Measurements from ENCODE around the gene AUTS2.
A peak's percentile ranks its signal among the peaks of the same experiment; 100 is the strongest.

Gene AUTS2

DNA sequence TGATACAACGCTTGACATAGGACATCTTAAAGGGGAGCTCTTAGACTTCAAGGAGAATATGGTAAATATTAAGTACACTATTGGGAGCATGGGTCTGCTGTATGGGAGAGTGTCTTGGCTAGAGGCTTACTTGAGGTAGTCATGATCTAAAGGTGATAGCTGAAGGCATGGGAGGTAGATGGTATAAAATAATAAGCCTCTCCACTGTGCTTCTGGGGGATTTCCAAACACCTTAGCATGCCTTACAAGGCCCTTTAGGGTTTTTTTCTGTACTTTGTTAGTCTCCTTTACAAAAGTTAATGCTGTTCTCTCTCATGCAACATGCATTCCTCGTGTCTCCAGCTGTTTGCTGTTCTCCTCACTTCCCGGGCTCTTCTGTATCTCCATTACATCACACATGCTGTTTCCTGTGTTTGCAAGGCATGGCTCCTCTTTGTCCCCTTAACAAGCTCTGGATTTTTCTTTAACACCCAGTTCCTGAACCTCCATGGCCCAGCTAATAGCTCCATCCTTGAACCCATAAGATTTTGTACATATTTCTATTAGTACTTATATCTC is 449.7 kb downstream of the AUTS2 start:
- DNase-seq = no peak

DNA sequence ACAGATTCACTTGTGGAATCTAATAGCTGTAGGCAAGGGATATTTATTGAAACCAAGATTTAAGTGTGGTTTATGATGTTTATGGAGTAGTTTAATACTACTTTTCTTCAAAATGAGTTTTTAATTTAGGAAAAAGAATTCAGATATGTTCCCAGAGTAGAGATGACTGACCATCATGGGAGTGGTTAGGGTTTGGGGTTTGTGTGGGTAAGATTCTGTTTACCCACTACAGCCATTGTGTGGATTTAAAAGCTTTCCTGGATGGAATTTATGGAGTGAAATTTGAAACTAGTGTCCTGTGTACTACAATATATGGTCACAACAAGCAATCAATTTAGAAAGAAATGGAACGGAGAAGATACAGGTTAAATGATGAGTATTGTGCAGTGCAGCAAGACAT is 453.5 kb downstream of the AUTS2 start:
- DNase-seq = no peak

GRCh38 chr7:70052691-70053090 is 454.4 kb downstream of the AUTS2 start:
- no peak for DNase-seq

- DNase-seq = no peak
These were observed 455.1 kb downstream of the AUTS2 start for GRCh38 chr7:70053421-70053820.

DNA sequence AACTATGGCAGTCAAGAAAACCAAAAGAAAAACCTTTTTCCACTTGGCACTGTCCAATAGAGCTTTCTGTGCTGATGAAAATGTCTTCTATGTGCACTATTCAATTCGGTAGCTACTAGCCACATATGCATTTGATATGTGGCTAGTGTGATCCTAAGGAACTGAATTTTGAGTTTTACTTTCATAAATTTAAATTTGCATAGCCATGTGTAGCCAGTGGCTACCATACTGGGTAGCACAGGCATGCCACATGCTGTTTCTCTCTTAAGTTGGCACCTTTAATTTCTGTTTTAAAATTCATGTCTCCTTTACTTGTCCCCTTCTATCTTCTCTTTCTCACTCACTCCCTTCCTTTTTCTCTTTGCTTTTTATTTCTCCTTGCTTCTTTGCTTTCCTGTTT is 455.7 kb downstream of the AUTS2 start:
- no peak for DNase-seq

DNA sequence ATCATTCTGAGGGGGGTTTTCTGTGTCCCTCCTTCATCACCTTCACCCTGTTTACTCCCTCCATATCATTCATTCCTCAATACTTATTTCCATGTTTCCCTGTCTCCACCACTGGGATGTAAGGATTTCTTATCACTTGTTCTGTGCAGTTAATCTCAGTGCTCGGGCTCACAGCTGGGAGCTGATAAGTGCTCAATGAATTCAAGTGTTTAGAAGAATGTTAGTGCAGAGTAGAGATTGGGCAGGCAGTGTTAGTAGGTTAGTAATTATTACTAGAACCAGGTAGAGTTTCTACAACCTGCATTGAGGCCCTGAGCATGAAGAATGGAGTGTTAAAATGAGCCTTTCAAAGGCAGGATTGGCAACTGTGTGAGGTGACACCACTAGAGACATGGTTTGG is 458.1 kb downstream of the AUTS2 start:
- DNase-seq = no peak

- DNase-seq = no peak
These were observed 462.2 kb downstream of the AUTS2 start for GRCh38 chr7:70060298-70061068.

- no peak for DNase-seq
These were observed 465.1 kb downstream of the AUTS2 start for GRCh38 chr7:70063371-70063770.

DNA sequence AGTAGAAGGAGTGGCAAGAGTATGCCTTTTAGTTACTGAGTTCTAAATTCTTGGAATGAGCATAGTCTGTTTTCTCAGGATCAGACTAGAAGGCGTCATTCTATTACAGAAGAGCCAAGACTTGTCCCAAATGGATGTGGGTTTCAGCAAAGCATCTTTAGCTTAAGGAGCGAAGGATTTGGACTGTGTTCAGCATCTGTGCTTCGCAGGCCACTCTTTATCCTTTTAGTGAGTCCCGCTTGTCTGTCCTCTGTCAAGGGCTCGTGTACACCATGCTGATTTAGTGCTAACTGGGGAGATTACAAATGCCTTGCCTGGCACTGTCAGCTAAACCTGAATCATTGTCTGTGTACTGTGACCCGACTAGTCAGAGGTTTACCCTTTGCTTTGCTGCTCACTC is 465.7 kb downstream of the AUTS2 start:
- no peak for DNase-seq

GRCh38 chr7:70066844-70067243 is 468.6 kb downstream of the AUTS2 start:
- DNase-seq = no peak

DNA sequence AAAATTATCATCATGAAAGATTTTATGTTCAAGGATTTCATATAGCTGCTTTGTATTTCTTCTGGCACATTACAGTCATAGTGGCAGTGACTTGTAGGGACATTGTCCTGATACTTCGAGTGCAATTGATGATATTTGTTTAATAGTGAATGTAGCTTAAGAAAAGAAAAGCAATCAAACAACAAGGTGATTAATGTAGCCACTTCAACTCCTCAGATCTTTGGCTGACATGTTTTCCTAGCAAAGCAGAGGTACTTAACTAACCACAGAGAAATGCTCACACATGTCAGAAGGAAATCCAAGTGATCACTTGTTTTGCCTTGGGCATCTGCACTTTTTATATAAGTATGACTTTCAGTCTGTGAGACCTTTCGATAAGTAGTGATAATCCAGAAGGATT is 470.3 kb downstream of the AUTS2 start:
- no peak for DNase-seq

DNA sequence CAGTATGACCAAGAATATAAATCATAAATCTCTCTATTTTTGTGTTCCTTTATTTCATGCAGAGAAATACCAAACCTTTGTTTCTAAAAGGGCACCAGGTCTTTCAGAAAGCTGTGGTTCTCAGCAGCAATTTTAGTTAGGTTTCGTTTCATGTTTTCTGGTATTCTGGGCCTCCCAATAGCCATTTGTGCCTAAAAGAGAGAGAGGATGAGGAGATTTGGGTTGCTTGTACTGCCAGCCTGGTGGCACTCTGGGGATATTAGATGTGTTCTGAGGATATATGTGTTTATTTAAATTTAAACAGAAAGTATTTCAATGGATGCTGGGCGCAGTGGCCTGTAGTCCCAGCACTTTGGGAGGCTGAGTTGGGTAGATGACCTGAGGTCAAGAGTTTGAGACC is 471.7 kb downstream of the AUTS2 start:
- DNase-seq = no peak

- DNase-seq = peak; percentile 10
These were observed 473.5 kb downstream of the AUTS2 start for GRCh38 chr7:70071766-70072165.

DNA sequence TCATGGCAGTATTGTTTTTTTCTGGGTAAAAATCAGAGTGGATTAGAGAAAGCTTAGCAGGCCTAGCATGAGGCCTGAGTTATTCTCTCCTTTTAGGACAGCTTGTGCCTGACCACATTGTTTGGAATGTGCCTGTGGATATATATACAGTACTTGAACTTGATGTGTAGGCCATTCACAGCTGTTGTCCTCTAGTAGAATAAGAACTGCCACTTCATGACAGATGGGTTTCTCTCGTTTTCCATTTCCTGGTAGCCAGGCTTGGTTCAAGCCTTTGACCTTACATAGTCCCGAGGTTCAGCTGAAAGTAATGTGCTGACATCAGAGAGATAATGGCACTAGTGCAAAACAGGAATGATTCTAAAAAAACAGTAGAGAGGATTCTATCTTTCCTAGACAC is 473.9 kb downstream of the AUTS2 start:
- peak; percentile 18 for DNase-seq

- no peak for DNase-seq
These were observed 478.1 kb downstream of the AUTS2 start for GRCh38 chr7:70076325-70076724.

DNA sequence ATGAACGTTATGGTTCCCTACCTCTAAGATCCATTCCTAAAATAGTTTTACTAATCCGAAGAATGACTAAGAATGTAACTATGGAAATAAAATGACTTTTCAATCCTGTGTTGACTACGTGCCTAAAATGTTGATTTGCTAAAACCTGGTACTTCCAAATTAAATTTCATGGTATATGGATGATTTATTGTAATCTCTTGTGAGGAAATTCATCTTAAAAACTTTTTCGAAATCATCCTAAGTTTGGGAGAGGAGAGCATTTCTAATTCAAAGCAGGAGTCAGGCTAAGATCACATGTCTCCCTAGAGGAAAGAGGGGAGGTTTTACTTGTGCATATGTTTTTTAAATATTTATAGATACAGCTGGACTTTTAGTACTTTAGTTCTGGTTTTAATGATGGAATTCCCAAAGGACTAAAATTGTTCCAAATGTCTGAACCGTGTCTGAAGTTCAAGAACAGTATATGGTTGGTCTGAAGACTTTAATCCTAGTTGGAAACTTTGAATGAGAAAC is 483.9 kb downstream of the AUTS2 start:
- no peak for DNase-seq

DNA sequence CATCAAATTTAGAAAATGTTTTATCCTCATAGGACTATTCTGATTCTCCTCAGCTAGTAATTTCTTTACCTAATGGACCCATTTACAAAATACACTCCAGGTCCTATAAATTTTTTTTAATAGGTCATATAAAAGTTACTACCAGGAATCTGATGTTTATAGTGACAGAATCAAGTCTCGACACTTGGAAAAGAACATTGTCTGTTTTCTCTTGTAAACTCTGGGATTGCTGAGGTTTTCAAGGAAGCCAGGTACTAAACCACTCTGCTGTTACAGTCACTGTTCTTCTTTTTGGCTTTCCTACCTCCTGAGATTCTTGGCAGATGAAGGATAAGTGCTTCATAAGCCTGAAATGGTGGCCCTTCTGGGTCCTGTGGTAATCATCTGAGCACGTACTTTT is 493.1 kb downstream of the AUTS2 start:
- DNase-seq = no peak

GRCh38 chr7:70092314-70093204 is 494.3 kb downstream of the AUTS2 start:
- DNase-seq = peak; percentile 99

DNA sequence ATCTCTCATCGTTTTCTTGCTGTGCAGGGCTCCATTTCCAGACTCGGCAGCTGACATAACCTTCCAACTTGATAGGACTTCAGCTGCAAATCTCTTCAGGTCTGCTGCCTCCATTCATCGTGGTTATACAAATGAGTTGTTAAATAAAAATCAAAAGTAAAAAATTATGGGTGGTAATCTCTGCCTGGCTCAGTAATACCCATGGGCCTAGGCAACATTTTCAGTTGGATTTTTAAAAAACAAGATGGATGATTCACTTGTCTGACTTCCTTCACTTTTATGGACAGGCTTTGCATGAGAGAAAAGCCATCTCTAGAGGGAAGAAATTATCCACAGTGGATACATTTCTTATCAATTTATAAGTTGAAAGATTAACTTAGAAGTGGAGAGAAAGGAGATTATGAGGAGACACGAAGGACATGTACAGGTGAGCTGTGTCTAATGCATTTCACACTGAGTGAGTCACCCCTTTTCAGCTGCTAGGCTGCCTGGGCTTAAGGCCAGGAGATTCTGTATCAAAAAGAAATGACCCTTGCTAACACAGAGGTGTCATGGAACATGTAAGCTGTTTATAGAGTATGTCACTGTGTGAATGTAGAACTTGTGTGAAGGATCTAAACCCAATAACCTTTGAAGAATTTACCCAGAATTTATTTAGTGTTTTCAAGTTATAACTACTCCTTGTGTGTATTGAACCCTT is 495.1 kb downstream of the AUTS2 start:
- peak; percentile 67 for DNase-seq

- DNase-seq = no peak
These were observed 496.6 kb downstream of the AUTS2 start for GRCh38 chr7:70094831-70095230.

DNA sequence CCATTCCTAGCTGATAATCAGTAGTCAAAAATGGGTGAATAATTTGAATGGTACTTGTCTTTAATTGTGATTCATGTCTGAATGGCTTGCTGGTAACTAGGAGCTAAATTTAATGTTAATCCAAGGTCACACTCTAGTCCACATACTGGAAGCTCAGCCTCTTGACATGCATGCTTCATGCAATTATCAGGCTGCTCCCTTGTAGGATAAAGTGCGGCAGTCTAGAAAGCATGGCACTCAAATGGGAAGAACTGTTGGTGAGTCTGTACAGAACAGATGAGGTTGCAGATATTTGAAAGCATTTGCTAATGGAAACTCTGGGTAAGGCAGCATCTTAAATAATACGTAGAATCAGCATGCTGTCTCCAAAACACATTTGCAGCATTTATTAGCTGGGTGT is 499.4 kb downstream of the AUTS2 start:
- DNase-seq = no peak

- no peak for DNase-seq
These were observed 499.9 kb downstream of the AUTS2 start for GRCh38 chr7:70098133-70098561.
